ACHN (cell line): Measurements from ENCODE around the gene BMPR1B.
"Not testable (repeated sequence)": the region's sequence is repeated elsewhere in the genome, so short reads cannot be mapped to it uniquely, and the experiment has no call there.

ENCODE experiments used
- DNase-seq: peaks from one replicate; pipeline ENCODE4 v3.0.0-alpha.2; 2015
- in situ Hi-C: cut with HindIII; loops from 2 replicates; pipeline ENCODE4 v1.10.0; 2017; ENCODE audit warnings: low sequenced_read_pairs, low pct_ligation_motif_present, low pct_unique_long_range_greater_than_20kb

Gene BMPR1B

GRCh38 chr4:95048296-95048695 lies 290.5 kb downstream of the BMPR1B start:
- DNase-seq = no peak
- in situ Hi-C loops = no loop called here

- in situ Hi-C loops = no loop called here
- DNase-seq = no peak
Measured at GRCh38 chr4:95049551-95050233, 291.9 kb downstream of the BMPR1B start.

GRCh38 chr4:95050980-95051701 lies 293.4 kb downstream of the BMPR1B start:
- in situ Hi-C loops = no loop called here
- DNase-seq = no peak

GRCh38 chr4:95051702-95052020 lies 293.9 kb downstream of the BMPR1B start:
- in situ Hi-C loops = no loop called here
- no peak for DNase-seq

- in situ Hi-C loops = no loop called here
- DNase-seq = no peak
Measured at GRCh38 chr4:95058991-95059390, 301.2 kb downstream of the BMPR1B start.

- DNase-seq = no peak
- in situ Hi-C loops = no loop called here
Measured at GRCh38 chr4:95059663-95060062, 301.9 kb downstream of the BMPR1B start.

GRCh38 chr4:95061220-95061619 lies 303.5 kb downstream of the BMPR1B start:
- DNase-seq = no peak
- in situ Hi-C loops = no loop called here

GRCh38 chr4:95061801-95062200 lies 304.0 kb downstream of the BMPR1B start:
- in situ Hi-C loops, DNase-seq: not testable (repeated sequence)

GRCh38 chr4:95066050-95066449 lies 308.3 kb downstream of the BMPR1B start:
- no peak for DNase-seq
- in situ Hi-C loops = no loop called here

GRCh38 chr4:95068401-95068800 lies 310.6 kb downstream of the BMPR1B start:
- no peak for DNase-seq
- in situ Hi-C loops = no loop called here

- DNase-seq = no peak
- in situ Hi-C loops = no loop called here
Measured at GRCh38 chr4:95068818-95069478, 311.2 kb downstream of the BMPR1B start.

- DNase-seq = no peak
- in situ Hi-C loops = no loop called here
Measured at GRCh38 chr4:95071851-95072250, 314.1 kb downstream of the BMPR1B start.

GRCh38 chr4:95073646-95074045 lies 315.9 kb downstream of the BMPR1B start:
- in situ Hi-C loops = no loop called here
- no peak for DNase-seq

- DNase-seq = no peak
- in situ Hi-C loops = no loop called here
Measured at GRCh38 chr4:95077864-95078263, 320.1 kb downstream of the BMPR1B start.

GRCh38 chr4:95080969-95081368 lies 323.2 kb downstream of the BMPR1B start:
- DNase-seq = no peak
- in situ Hi-C loops = no loop called here

GRCh38 chr4:95084584-95084983 lies 326.8 kb downstream of the BMPR1B start:
- no peak for DNase-seq
- in situ Hi-C loops = no loop called here

- no peak for DNase-seq
- in situ Hi-C loops = no loop called here
Measured at GRCh38 chr4:95085124-95085833, 327.5 kb downstream of the BMPR1B start.

- in situ Hi-C loops = no loop called here
- DNase-seq = no peak
Measured at GRCh38 chr4:95086551-95086950, 328.8 kb downstream of the BMPR1B start.
